AG20443 (cell line): ENCODE measurements around the gene ERF.

Experiments
- DNase-seq: peaks from one replicate; pipeline ENCODE4 v3.0.0; 2012; ENCODE audit warnings: low spot score, mixed read lengths

The ERF gene

GRCh38 chr19:42214810-42215485, 40.0 kb downstream of the ERF start:
- no peak for DNase-seq

- DNase-seq = no peak
Measured at GRCh38 chr19:42212886-42213285, 42.0 kb downstream of the ERF start.

DNA sequence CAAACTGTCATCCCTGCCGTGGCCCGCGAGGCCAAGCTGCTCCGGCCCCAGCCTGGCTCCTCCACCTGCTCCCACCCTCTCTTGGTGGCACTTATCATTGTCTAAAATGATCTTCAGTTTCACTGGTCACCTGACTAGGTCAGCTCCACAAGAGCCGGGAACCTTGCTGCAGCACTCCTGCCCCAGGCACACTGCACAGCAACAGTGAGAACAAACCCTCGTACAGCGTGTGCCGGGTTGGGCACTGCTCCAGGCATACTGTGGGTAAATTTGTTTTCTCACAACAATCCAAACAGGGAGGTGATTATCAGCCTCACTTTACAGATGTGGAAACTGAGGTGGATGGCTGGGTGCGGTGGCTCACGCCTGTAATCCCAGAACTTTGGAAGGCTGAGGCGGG, 46.3 kb downstream of the ERF start:
- DNase-seq = no peak

DNA sequence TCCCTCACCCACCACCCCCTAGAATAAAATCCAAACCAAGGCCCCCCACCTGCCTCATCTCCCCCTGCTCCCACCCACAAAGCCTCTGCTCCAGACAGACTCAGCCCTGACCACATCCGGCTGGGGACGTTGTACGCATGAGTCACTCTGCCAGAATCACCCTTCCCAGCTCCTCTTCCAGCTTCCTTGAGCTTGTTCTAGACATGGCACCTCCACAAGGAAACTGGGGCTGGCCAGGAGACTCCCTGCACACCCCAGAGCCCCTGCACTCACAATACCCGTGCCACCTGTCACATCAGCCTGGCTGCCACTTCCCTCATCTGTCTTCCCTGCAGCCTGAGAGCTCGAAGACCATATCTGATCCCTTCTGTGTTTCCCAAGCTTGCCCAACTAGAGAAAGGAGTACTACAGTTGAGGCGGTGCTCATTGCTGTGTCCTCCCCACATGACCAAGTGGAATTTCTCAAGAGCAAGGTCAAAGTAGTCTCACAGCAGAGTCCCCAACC, 47.1 kb downstream of the ERF start:
- peak; percentile 89 for DNase-seq

- peak; percentile 76 for DNase-seq
Measured at GRCh38 chr19:42206871-42207755, 47.8 kb downstream of the ERF start.

- no peak for DNase-seq
Measured at GRCh38 chr19:42204664-42205063, 50.3 kb downstream of the ERF start.

DNA sequence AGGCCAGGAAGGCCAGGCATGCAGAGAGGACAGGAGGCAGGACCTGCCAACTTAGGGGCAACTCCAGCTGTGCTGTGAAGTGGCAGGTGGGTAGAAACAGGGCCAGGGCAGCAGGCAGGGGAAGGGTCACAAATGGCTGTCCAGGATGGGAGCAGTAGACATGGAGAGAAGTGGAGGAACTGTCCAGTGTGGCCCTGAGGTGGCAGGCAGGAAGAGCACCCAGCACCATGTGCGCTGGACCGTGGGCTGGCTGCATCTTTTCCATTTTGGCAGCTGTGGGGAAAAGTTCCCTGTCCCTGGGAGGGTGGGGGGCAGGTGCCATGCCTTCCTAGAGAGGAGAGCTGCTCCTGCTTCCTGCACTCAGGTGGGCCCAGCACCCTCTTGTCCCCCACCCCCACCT, 51.2 kb downstream of the ERF start:
- no peak for DNase-seq

DNA sequence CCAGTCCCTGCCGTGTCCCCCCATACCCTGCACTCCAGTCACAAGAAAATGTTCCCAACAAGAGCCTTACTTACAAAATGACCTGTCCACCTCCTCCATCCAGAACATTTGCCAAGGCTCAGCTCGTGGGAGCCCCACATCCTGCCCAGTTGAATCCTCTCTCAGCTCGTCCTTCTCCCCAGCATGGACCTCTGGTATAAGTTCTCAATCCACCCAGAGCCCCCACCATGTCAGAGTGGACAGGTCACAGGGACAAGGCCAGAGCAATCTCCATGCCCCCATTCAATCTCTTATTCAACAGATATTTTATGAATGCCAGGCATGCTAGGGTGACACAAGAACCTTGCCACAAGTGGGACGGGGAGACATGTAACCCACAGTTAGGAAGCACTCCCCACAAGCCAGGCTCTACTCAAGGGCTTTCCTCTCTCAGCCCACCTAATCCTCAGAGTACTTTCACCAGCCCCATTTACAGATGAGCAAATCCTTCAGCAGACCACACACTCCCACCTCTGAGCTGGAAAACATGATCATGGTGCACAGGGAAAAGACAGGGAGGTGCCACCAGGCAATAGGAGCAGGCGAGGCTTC, 52.5 kb downstream of the ERF start:
- DNase-seq = no peak

- DNase-seq = no peak
Measured at GRCh38 chr19:42201489-42202289, 53.2 kb downstream of the ERF start.

GRCh38 chr19:42200116-42200715, 54.7 kb downstream of the ERF start:
- no peak for DNase-seq

- no peak for DNase-seq
Measured at GRCh38 chr19:42199440-42200115, 55.4 kb downstream of the ERF start.

DNA sequence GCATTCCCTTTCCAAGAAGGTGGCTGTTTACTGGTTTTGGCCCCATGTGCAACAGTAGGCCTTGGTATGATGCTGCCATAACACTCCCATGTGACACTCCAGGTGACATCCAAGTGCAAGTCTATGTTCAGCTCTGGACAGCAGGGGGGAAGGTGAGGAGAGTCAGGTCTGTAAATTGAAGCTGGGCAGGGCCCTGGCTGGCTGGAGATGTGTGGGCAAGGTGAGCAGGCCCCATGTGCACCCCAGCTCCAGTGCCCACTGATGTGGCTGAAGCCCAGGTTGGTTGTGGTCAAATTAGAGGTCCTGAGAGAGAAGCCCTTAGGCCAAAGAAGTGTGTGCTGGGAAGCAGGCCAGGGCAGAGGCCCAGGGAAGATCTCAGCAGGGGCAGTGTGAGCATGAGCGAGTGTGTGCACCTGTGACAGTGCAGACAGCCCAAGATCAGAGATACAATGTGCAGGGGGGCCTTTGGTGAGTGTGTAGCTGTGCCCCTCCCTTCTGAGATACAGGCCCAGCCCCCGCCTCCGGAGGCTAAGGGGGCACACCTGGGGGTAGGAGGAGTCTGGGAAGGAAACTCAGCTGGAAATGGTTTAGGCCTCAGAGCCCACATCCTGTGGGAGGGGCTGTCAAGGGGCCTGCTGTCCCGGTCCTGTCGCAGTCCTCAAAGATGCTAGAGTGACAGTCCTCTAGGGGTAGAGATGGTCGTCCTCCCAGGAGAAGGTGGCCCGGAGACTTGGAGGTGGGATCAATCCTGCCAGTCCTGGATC, 56.1 kb downstream of the ERF start:
- no peak for DNase-seq
